ENCODE measurements around the gene MEGF11.

DNA sequence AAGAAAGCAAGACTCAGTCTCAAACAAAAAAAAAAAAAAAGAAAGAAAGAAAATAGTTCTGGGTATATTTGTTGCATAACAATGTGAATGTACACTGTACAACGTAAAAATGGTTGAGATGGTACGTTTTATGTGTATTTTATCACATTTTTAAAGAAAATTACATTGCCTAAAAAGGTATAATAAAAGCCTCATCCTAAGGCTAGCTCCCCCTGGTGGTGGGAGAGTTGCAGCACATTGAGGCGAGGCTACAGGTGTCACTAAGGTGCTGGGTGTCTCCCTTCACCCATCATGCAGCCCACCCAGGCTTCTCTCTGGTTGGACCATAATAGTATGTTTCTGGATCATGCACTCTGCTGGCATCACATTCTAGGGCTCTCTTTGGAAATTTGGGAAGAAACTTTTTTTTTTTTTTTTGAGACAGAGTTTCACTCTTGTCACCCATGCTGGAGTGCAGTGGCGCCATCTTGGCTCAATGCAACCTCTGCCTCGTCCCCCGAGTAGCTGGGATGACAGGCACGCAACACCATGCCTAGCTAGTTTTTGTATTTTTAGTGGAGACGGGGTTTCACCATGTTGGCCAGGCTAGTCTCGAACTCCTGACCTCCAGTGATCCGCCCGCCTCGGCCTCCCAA lies 396.6 kb downstream of the MEGF11 start:
- TF ChIP-seq, protein P1, sequence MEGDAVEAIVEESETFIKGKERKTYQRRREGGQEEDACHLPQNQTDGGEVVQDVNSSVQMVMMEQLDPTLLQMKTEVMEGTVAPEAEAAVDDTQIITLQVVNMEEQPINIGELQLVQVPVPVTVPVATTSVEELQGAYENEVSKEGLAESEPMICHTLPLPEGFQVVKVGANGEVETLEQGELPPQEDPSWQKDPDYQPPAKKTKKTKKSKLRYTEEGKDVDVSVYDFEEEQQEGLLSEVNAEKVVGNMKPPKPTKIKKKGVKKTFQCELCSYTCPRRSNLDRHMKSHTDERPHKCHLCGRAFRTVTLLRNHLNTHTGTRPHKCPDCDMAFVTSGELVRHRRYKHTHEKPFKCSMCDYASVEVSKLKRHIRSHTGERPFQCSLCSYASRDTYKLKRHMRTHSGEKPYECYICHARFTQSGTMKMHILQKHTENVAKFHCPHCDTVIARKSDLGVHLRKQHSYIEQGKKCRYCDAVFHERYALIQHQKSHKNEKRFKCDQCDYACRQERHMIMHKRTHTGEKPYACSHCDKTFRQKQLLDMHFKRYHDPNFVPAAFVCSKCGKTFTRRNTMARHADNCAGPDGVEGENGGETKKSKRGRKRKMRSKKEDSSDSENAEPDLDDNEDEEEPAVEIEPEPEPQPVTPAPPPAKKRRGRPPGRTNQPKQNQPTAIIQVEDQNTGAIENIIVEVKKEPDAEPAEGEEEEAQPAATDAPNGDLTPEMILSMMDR (IDR thresholded peaks at IDR 0.05) = peak in 2 of 3 donors; percentile 21 to 39
- TF ChIP-seq EP300 (IDR thresholded peaks at IDR 0.05) = no peak
